SJSA1 (cell line): Measurements from ENCODE around the gene DRG1. TPM values are rescaled to one million over a fixed set of nuclear protein-coding genes. Genes with fewer than 3 reads are reported as not detected.
"Not testable (repeated sequence)": the region's sequence is repeated elsewhere in the genome, so short reads cannot be mapped to it uniquely, and the experiment has no call there.

Source experiments
- DNase-seq, 2 experiments: peaks; one replicate each; pipeline ENCODE4 v3.0.0-alpha.2; 2015 to 2020; ENCODE audit warnings: low spot score in 2 of 2, low read depth in 1 of 2
- H3K27ac ChIP-seq: fragments of 250-450 bp; sonication (Bioruptor Pico); 2 replicates; pipeline ENCODE4 v1.5.1; 2020; ENCODE audit warnings: mild to moderate bottlenecking, moderate library complexity
- H3K27me3 ChIP-seq: fragments of 250-450 bp; sonication (Bioruptor Pico); replicated peaks from 2 replicates; pipeline ENCODE4 v1.5.1; 2020; ENCODE audit warnings: mild to moderate bottlenecking, moderate library complexity
- H3K36me3 ChIP-seq: fragments of 250-450 bp; sonication (Bioruptor Pico); 2 replicates; pipeline ENCODE4 v1.5.1; 2020; ENCODE audit warnings: mild to moderate bottlenecking
- H3K4me1 ChIP-seq: fragments of 250-450 bp; sonication (Bioruptor Pico); replicated peaks from 2 replicates; pipeline ENCODE4 v1.6.1; 2021; ENCODE audit warnings: mild to moderate bottlenecking
- H3K4me3 ChIP-seq: fragments of 250-450 bp; sonication (Bioruptor Pico); 2 replicates; pipeline ENCODE4 v1.5.1; 2020; ENCODE audit warnings: mild to moderate bottlenecking
- H3K9me3 ChIP-seq: fragments of 250-450 bp; sonication (Bioruptor Pico); replicated peaks from 2 replicates; pipeline ENCODE4 v1.5.1; 2020; ENCODE audit warnings: mild to moderate bottlenecking
- total RNA-seq: library from RNA; depleted of rRNA; stranded (reverse); fragments of >200 nt; shearing (Covaris generic); gene quantifications from 2 replicates; pipeline ENCODE4 v1.2.3, GENCODE V29; 2014

DRG1 gene
- total RNA-seq, 1 experiment from 2014 or later = 98.8 TPM

- H3K36me3 ChIP-seq = peaks cover 52% of the 10 kb centered on the region
- H3K4me1 ChIP-seq = peaks cover 15% of the 10 kb centered on the region
- DNase-seq = no peak
- H3K27me3 ChIP-seq = no peaks in the 10 kb centered on the region
- H3K27ac ChIP-seq = peak overlapping the region; percentile 76
- H3K4me3 ChIP-seq = peak overlapping the region; percentile 80
- H3K9me3 ChIP-seq = no peaks in the 10 kb centered on the region
Measured at GRCh38 chr22:31400023-31400397, 606 bp downstream of the DRG1 start.

- Histone ChIP-seq H3K36me3 (peaks cover 71% of the 10 kb centered on the region), H3K4me1 (peaks cover 15% of the 10 kb centered on the region)
- DNase-seq, H3K9me3 ChIP-seq, H3K27ac ChIP-seq, H3K4me3 ChIP-seq, H3K27me3 ChIP-seq: not testable (repeated sequence)
Measured at GRCh38 chr22:31402350-31402749, 2.9 kb downstream of the DRG1 start.

- H3K36me3 ChIP-seq = peaks cover 89% of the 10 kb centered on the region
- no peak overlapping the region for H3K27ac ChIP-seq
- no peak overlapping the region for H3K4me3 ChIP-seq
- no peaks in the 10 kb centered on the region for H3K4me1 ChIP-seq
- H3K9me3 ChIP-seq = no peaks in the 10 kb centered on the region
- no peaks in the 10 kb centered on the region for H3K27me3 ChIP-seq
- no peak for DNase-seq
Measured at GRCh38 chr22:31425331-31426050, 26.1 kb downstream of the DRG1 start.

- DNase-seq = no peak
- Histone ChIP-seq H3K9me3 (no peaks in the 10 kb centered on the region), H3K27me3 (no peaks in the 10 kb centered on the region), H3K36me3 (peaks cover 92% of the 10 kb centered on the region), H3K4me1 (no peaks in the 10 kb centered on the region), H3K4me3 (no peak overlapping the region), H3K27ac (no peak overlapping the region)
Measured at GRCh38 chr22:31431950-31432349, 32.5 kb downstream of the DRG1 start.

- DNase-seq = no peak
- Histone ChIP-seq H3K4me1 (no peaks in the 10 kb centered on the region), H3K9me3 (no peaks in the 10 kb centered on the region), H3K36me3 (peaks cover 91% of the 10 kb centered on the region), H3K4me3 (no peak overlapping the region), H3K27me3 (no peaks in the 10 kb centered on the region), H3K27ac (no peak overlapping the region)
Measured at GRCh38 chr22:31436132-31436531, 36.7 kb downstream of the DRG1 start.

GRCh38 chr22:31439808-31440207 lies 40.4 kb downstream of the DRG1 start:
- peaks cover 96% of the 10 kb centered on the region for H3K36me3 ChIP-seq
- no peak for DNase-seq

GRCh38 chr22:31440681-31441080 lies 41.3 kb downstream of the DRG1 start:
- Histone ChIP-seq H3K4me1 (no peaks in the 10 kb centered on the region), H3K27me3 (no peaks in the 10 kb centered on the region), H3K36me3 (peaks cover 95% of the 10 kb centered on the region), H3K9me3 (no peaks in the 10 kb centered on the region), H3K27ac (no peak overlapping the region), H3K4me3 (no peak overlapping the region)
- DNase-seq = no peak

More at GRCh38 chr22:31439808-31440207, 40.4 kb downstream of the DRG1 start:
- H3K27me3 ChIP-seq = no peaks in the 10 kb centered on the region
- no peaks in the 10 kb centered on the region for H3K9me3 ChIP-seq
- no peak overlapping the region for H3K4me3 ChIP-seq
- H3K27ac ChIP-seq = no peak overlapping the region
- no peaks in the 10 kb centered on the region for H3K4me1 ChIP-seq

GRCh38 chr22:31441652-31442051 lies 42.2 kb downstream of the DRG1 start:
- no peak for DNase-seq
- H3K27me3 ChIP-seq = no peaks in the 10 kb centered on the region
- no peak overlapping the region for H3K4me3 ChIP-seq
- H3K9me3 ChIP-seq = no peaks in the 10 kb centered on the region
- H3K4me1 ChIP-seq = no peaks in the 10 kb centered on the region
- H3K27ac ChIP-seq = no peak overlapping the region
- H3K36me3 ChIP-seq = peaks cover 91% of the 10 kb centered on the region

GRCh38 chr22:31442768-31443489 lies 43.5 kb downstream of the DRG1 start:
- Histone ChIP-seq H3K4me1 (no peaks in the 10 kb centered on the region), H3K4me3 (no peak overlapping the region), H3K36me3 (peaks cover 93% of the 10 kb centered on the region), H3K27me3 (no peaks in the 10 kb centered on the region), H3K27ac (no peak overlapping the region), H3K9me3 (no peaks in the 10 kb centered on the region)
- no peak for DNase-seq

- no peaks in the 10 kb centered on the region for H3K27me3 ChIP-seq
- DNase-seq = no peak
- H3K27ac ChIP-seq = no peak overlapping the region
- no peak overlapping the region for H3K4me3 ChIP-seq
- H3K9me3 ChIP-seq = no peaks in the 10 kb centered on the region
- peaks cover 93% of the 10 kb centered on the region for H3K36me3 ChIP-seq
- H3K4me1 ChIP-seq = no peaks in the 10 kb centered on the region
Measured at GRCh38 chr22:31443516-31443915, 44.1 kb downstream of the DRG1 start.

- DNase-seq = no peak
- Histone ChIP-seq H3K36me3 (peaks cover 85% of the 10 kb centered on the region), H3K4me3 (no peak overlapping the region), H3K27ac (no peak overlapping the region), H3K27me3 (no peaks in the 10 kb centered on the region), H3K9me3 (no peaks in the 10 kb centered on the region), H3K4me1 (no peaks in the 10 kb centered on the region)
Measured at GRCh38 chr22:31445642-31446041, 46.2 kb downstream of the DRG1 start.

GRCh38 chr22:31446208-31446607 lies 46.8 kb downstream of the DRG1 start:
- Histone ChIP-seq H3K27ac (no peak overlapping the region), H3K4me1 (no peaks in the 10 kb centered on the region)
- DNase-seq = no peak

GRCh38 chr22:31446767-31447166 lies 47.4 kb downstream of the DRG1 start:
- Histone ChIP-seq H3K27me3 (no peaks in the 10 kb centered on the region), H3K4me1 (no peaks in the 10 kb centered on the region), H3K27ac (no peak overlapping the region), H3K9me3 (no peaks in the 10 kb centered on the region), H3K36me3 (peaks cover 82% of the 10 kb centered on the region), H3K4me3 (no peak overlapping the region)
- DNase-seq = no peak

More at GRCh38 chr22:31446208-31446607, 46.8 kb downstream of the DRG1 start:
- H3K4me3 ChIP-seq = no peak overlapping the region
- H3K27me3 ChIP-seq = no peaks in the 10 kb centered on the region
- H3K36me3 ChIP-seq = peaks cover 82% of the 10 kb centered on the region
- no peaks in the 10 kb centered on the region for H3K9me3 ChIP-seq

GRCh38 chr22:31447337-31447736 lies 47.9 kb downstream of the DRG1 start:
- Histone ChIP-seq H3K9me3 (no peaks in the 10 kb centered on the region), H3K4me3 (no peak overlapping the region), H3K36me3 (peaks cover 82% of the 10 kb centered on the region), H3K27ac (no peak overlapping the region), H3K4me1 (no peaks in the 10 kb centered on the region), H3K27me3 (no peaks in the 10 kb centered on the region)
- DNase-seq = no peak
